H1 (cell line): ENCODE results near the gene POPDC3. TPM values are rescaled to one million over a fixed set of nuclear protein-coding genes. Genes with fewer than 3 reads are reported as not detected.

Experiments used
- CTCF ChIA-PET: fragments of 300-600 bp; sonication (Branson Sonifier 250); formaldehyde crosslinking; loops from one replicate; lab custom pipeline; 2021; ENCODE audit not compliant: partially characterized antibody; lab: Charles Lee
- POLR2A ChIA-PET: fragments of 300-600 bp; sonication (Branson Sonifier 250); formaldehyde crosslinking; loops from one replicate; lab custom pipeline; 2021; ENCODE audit warnings: inconsistent platforms; ENCODE audit not compliant: partially characterized antibody; lab: Charles Lee
- DNase-seq, 2 experiments: peaks; one replicate each; pipeline versions ENCODE4 v3.0.0 to v3.0.0-alpha.2; 2010 to 2022; ENCODE audit warnings: low spot score in 2 of 2, low read depth in 1 of 2, mixed read lengths in 1 of 2
- FAIRE-seq: peaks from 2 replicates; lab custom pipeline; 2011; peaks lifted over from hg19 to GRCh38; lab: Jason Lieb, UNC
- H2AFZ ChIP-seq: 2 replicates; pipeline ENCODE4 v1.8.1; 2012; ENCODE audit warnings: low read length, inconsistent platforms
- H2AK5ac ChIP-seq: 2 replicates; pipeline ENCODE4 v1.6.1; 2013; ENCODE audit warnings: low read depth, low read length
- H2BK120ac ChIP-seq: replicated peaks from 2 replicates; pipeline ENCODE3; 2013; ENCODE audit warnings: low read depth, low read length, inconsistent platforms
- H2BK12ac ChIP-seq: 2 replicates; pipeline ENCODE4 v1.6.1; 2013; ENCODE audit warnings: low read depth, low read length
- H2BK15ac ChIP-seq: 2 replicates; pipeline ENCODE4 v1.6.1; 2013; ENCODE audit warnings: low read length
- H2BK20ac ChIP-seq: 2 replicates; pipeline ENCODE4 v1.6.1; 2013; ENCODE audit warnings: low read length
- H2BK5ac ChIP-seq: 2 replicates; pipeline ENCODE4 v1.6.1; 2013; ENCODE audit warnings: low read depth, low read length
- H3K14ac ChIP-seq: 2 replicates; pipeline ENCODE4 v1.6.1; 2013; ENCODE audit warnings: inconsistent platforms; ENCODE audit not compliant: insufficient read length
- H3K18ac ChIP-seq: 2 replicates; pipeline ENCODE4 v1.6.1; 2013; ENCODE audit warnings: low read length; ENCODE audit errors: extremely low read depth
- H3K23ac ChIP-seq: 2 replicates; pipeline ENCODE4 v1.6.1; 2013; ENCODE audit warnings: inconsistent platforms; ENCODE audit not compliant: insufficient read length
- H3K23me2 ChIP-seq: 2 replicates; pipeline ENCODE4 v1.6.1; 2013; ENCODE audit warnings: low read depth, low read length
- H3K27ac ChIP-seq: 2 replicates; pipeline ENCODE4 v1.6.1; 2011; ENCODE audit warnings: low read depth, low read length, inconsistent platforms
- H3K27me3 ChIP-seq, 4 experiments: replicated peaks in 1 of 4; 1 replicate in 1 of 4; 2 replicates in 3 of 4; pipeline versions ENCODE4 v1.6.1 to v1.8.1; 2011 to 2013; ENCODE audit warnings: low read length in 3 of 4, mild to moderate bottlenecking in 3 of 4, inconsistent platforms in 2 of 4, mixed read lengths in 2 of 4, moderate library complexity in 1 of 4; ENCODE audit not compliant: control insufficient read depth in 3 of 4, insufficient read depth in 3 of 4; ENCODE audit errors: extremely low read depth in 1 of 4
- H3K36me3 ChIP-seq, 4 experiments: 2 replicates each; pipeline versions ENCODE4 v1.6.1 to v1.8.1; 2011 to 2013; ENCODE audit warnings: mild to moderate bottlenecking in 4 of 4, low read length in 3 of 4, moderate library complexity in 2 of 4, control low read depth in 1 of 4, inconsistent platforms in 1 of 4; ENCODE audit not compliant: insufficient read depth in 4 of 4, control insufficient read depth in 2 of 4
- H3K4ac ChIP-seq: replicated peaks from 2 replicates; pipeline ENCODE3; 2013; ENCODE audit warnings: low read length, low read depth, mixed read lengths, inconsistent platforms; ENCODE audit not compliant: insufficient read length
- H3K4me1 ChIP-seq, 4 experiments: replicated peaks in 1 of 4; 1 replicate in 1 of 4; 2 replicates in 3 of 4; pipeline versions ENCODE4 v1.6.1 to v1.8.1; 2011 to 2013; ENCODE audit warnings: low read length in 3 of 4, inconsistent platforms in 2 of 4, mixed read lengths in 1 of 4; ENCODE audit not compliant: insufficient read depth in 4 of 4, control insufficient read depth in 3 of 4
- H3K4me2 ChIP-seq, 2 experiments: 2 replicates each; pipeline versions ENCODE4 v1.6.1 to v1.8.1; 2011 to 2013; ENCODE audit warnings: low read depth in 2 of 2, low read length in 2 of 2, control low read depth in 1 of 2, inconsistent platforms in 1 of 2, mild to moderate bottlenecking in 1 of 2; ENCODE audit not compliant: insufficient read depth in 1 of 2
- H3K4me3 ChIP-seq, 4 experiments: fragments of 200-600, 300-600 bp in 1 of 4; sonication (generic), shearing (Covaris generic), sonication (Bioruptor Twin) in 1 of 4; 2 replicates each; pipeline versions ENCODE4 v1.5.1 to v1.8.1; 2011 to 2016; ENCODE audit warnings: low read length in 4 of 4, low read depth in 3 of 4, control low read depth in 2 of 4, inconsistent platforms in 2 of 4, mild to moderate bottlenecking in 2 of 4, mixed read lengths in 1 of 4, moderate library complexity in 1 of 4; ENCODE audit not compliant: insufficient read depth in 2 of 4; ENCODE audit errors: extremely low read depth in 1 of 4
- H3K56ac ChIP-seq: replicated peaks from 2 replicates; pipeline ENCODE3; 2013; ENCODE audit warnings: low read depth, mild to moderate bottlenecking, mixed read lengths, low read length, inconsistent platforms; ENCODE audit not compliant: insufficient read length
- H3K79me1 ChIP-seq: 2 replicates; pipeline ENCODE4 v1.6.1; 2013; ENCODE audit warnings: low read depth, low read length, control low read depth
- H3K79me2 ChIP-seq, 2 experiments: 2 replicates each; pipeline versions ENCODE4 v1.6.1 to v1.8.1; 2012 to 2013; ENCODE audit warnings: low read length in 2 of 2, mild to moderate bottlenecking in 2 of 2, inconsistent platforms in 1 of 2; ENCODE audit not compliant: insufficient read depth in 2 of 2, control insufficient read depth in 1 of 2
- H3K9ac ChIP-seq, 4 experiments: replicated peaks in 1 of 4; 1 replicate in 1 of 4; 2 replicates in 3 of 4; pipeline versions ENCODE4 v1.6.1 to v1.8.1; 2011 to 2013; ENCODE audit warnings: low read depth in 3 of 4, low read length in 3 of 4, control low read depth in 2 of 4, mild to moderate bottlenecking in 2 of 4, moderate library complexity in 2 of 4, inconsistent platforms in 1 of 4; ENCODE audit errors: extremely low read depth in 1 of 4
- H3K9me3 ChIP-seq, 2 experiments: 2 replicates each; pipeline versions ENCODE4 v1.6.1 to v1.8.1; 2012 to 2013; ENCODE audit warnings: mild to moderate bottlenecking in 2 of 2, moderate library complexity in 2 of 2, control low read depth in 1 of 2, inconsistent platforms in 1 of 2, low read depth in 1 of 2, low read length in 1 of 2, mixed read lengths in 1 of 2; ENCODE audit not compliant: insufficient read depth in 2 of 2
- H4K20me1 ChIP-seq, 2 experiments: replicated peaks in 1 of 2; 2 replicates each; pipeline versions ENCODE3 to v1.8.1; 2011 to 2013; ENCODE audit warnings: inconsistent platforms in 2 of 2, low read length in 2 of 2, mild to moderate bottlenecking in 1 of 2; ENCODE audit not compliant: insufficient read depth in 2 of 2, control insufficient read depth in 1 of 2
- H4K5ac ChIP-seq: 2 replicates; pipeline ENCODE4 v1.6.1; 2013; ENCODE audit warnings: low read length, low read depth, mixed read lengths, inconsistent platforms; ENCODE audit not compliant: insufficient read length
- H4K8ac ChIP-seq: 2 replicates; pipeline ENCODE4 v1.8.0; 2013; ENCODE audit warnings: mild to moderate bottlenecking, moderate library complexity, low read length, inconsistent platforms; ENCODE audit not compliant: insufficient read depth; ENCODE audit errors: extremely low read depth
- H4K91ac ChIP-seq: replicated peaks from 2 replicates; pipeline ENCODE3; 2013; ENCODE audit warnings: low read length, mixed read lengths, inconsistent platforms; ENCODE audit not compliant: insufficient read length
- BCL11A ChIP-seq, 2 experiments: IDR thresholded peaks; one replicate each; pipeline ENCODE4 v1.6.1; 2011; ENCODE audit warnings: low read depth in 2 of 2, low read length in 2 of 2, mild to moderate bottlenecking in 2 of 2
- CBX8 ChIP-seq: fragments of 300-800, 300-1000 bp; sonication (generic); IDR thresholded peaks from 2 replicates; pipeline ENCODE4 v1.7.1; 2016; ENCODE audit warnings: low read depth, low read length, borderline replicate concordance
- CTBP2 ChIP-seq: IDR thresholded peaks from 2 replicates; pipeline ENCODE4 v1.7.0; 2011; ENCODE audit warnings: borderline replicate concordance, mild to moderate bottlenecking, moderate library complexity, mixed read lengths, low read length; ENCODE audit not compliant: insufficient read depth, insufficient read length
- EZH2 ChIP-seq: fragments of 200-600 bp; sonication (generic); IDR thresholded peaks from 2 replicates; pipeline ENCODE4 v1.7.1; 2012; ENCODE audit warnings: low read depth, mild to moderate bottlenecking, moderate library complexity, low read length, inconsistent platforms; ENCODE audit not compliant: severe bottlenecking
- HDAC2 ChIP-seq, 2 experiments: fragments of 300-600 bp in 1 of 2; sonication (generic) in 1 of 2; IDR thresholded peaks; 2 replicates each; pipeline ENCODE4 v1.6.1; 2011 to 2012; ENCODE audit warnings: low read depth in 2 of 2, low read length in 2 of 2, mild to moderate bottlenecking in 2 of 2, moderate library complexity in 2 of 2, borderline replicate concordance in 1 of 2, inconsistent platforms in 1 of 2
- HDAC6 ChIP-seq: IDR thresholded peaks from one replicate; pipeline ENCODE4 v1.7.1; 2012; ENCODE audit warnings: low read depth, mild to moderate bottlenecking, inconsistent platforms, low read length, moderate library complexity
- MAFK ChIP-seq: IDR thresholded peaks from 2 replicates; pipeline ENCODE4 v1.6.1; 2012; ENCODE audit warnings: low read depth, mild to moderate bottlenecking, improper control_type of control experiment, low read length
- MAX ChIP-seq: IDR thresholded peaks from 2 replicates; pipeline ENCODE4 v1.6.1; 2012; ENCODE audit warnings: inconsistent platforms
- PHF8 ChIP-seq: fragments of 200-600 bp; sonication (generic); conservative IDR thresholded peaks from 2 replicates; pipeline ENCODE4 v1.7.1; 2012; ENCODE audit warnings: low read depth, mild to moderate bottlenecking, inconsistent platforms, low read length, moderate library complexity
- RFX5 ChIP-seq: IDR thresholded peaks from 2 replicates; pipeline ENCODE4 v1.6.1; 2011; ENCODE audit warnings: low read depth, low read length, improper control_type of control experiment, borderline replicate concordance
- SUZ12 ChIP-seq: fragments of 200-600 bp; sonication (generic); IDR thresholded peaks from 2 replicates; pipeline ENCODE4 v1.6.1; 2012; ENCODE audit warnings: mild to moderate bottlenecking, inconsistent platforms, low read length, moderate library complexity, mixed read lengths
- polyA plus RNA-seq, 7 experiments: library from polyadenylated mRNA; depleted of rRNA in 3 of 7; stranded (reverse) in 5 of 7; unstranded in 2 of 7; fragments of >200 nt in 5 of 7; fragments of 200-250 nt in 2 of 7; gene quantifications; 1 replicate in 5 of 7; 2 replicates in 1 of 7; 4 replicates in 1 of 7; pipeline versions ENCODE4 v1.2.1 to v1.2.3, GENCODE V29; 2011 to 2013; ENCODE audit warnings: missing spikeins in 2 of 7, mixed read lengths in 2 of 7
- total RNA-seq: library from RNA; stranded (reverse); fragmentation: NEBNext Ultra II Directional; extraction: Animal tissue kit (Norgen Biotek cat#: 25700); gene quantifications from 2 replicates; pipeline ENCODE4 v1.2.1, GENCODE V29; 2021
- TF ChIP-seq, protein P1 (sequence below): IDR thresholded peaks from 2 replicates; pipeline ENCODE4 v1.6.1; 2011; ENCODE audit warnings: low read depth, mild to moderate bottlenecking, low read length; ENCODE audit not compliant: insufficient read depth

Gene POPDC3
- total and polyA plus RNA-seq, 2 of the 8 experiments (the other 6 are each of a cell fraction or from before 2014, with no cell fraction given) = 3.7 to 6.5 TPM

DNA sequence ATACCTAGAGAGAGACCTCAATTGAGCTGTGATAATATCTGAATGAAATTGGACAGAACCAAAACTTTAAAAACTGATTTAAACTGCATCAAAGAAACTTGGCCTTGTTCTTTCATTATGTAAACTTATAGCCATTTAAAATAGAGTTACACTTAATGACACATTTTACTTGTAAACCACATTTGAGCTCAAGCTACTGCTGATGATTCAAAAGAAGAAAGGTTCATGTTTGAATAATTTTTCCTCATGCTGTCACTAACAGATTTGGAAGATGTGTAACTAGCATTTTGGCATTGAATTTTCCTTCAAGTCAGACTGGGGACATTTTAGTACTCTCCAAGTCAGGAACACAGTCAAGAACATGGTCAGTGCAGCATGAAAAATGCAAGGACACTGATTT lies 26.9 kb downstream of the POPDC3 start:
- no peak overlapping the region for H3K14ac ChIP-seq
- CTCF ChIA-PET = no interaction called here
- H3K4ac ChIP-seq = no peak overlapping the region
- no peak overlapping the region for H4K91ac ChIP-seq
- no peaks in the 10 kb centered on the region for H3K9me3 ChIP-seq
- no peak overlapping the region for H2BK12ac ChIP-seq
- H2BK20ac ChIP-seq = no peak overlapping the region
- H2BK15ac ChIP-seq = no peak overlapping the region
- H3K9ac ChIP-seq = no peak overlapping the region
- no peaks in the 10 kb centered on the region for H3K36me3 ChIP-seq
- H3K23ac ChIP-seq = no peak overlapping the region
- no peak overlapping the region for H2BK120ac ChIP-seq
- no peaks in the 10 kb centered on the region for H3K27me3 ChIP-seq
- DNase-seq = no peak
- no peaks in the 10 kb centered on the region for H3K79me1 ChIP-seq
- no peak overlapping the region for H3K4me3 ChIP-seq
- no peak overlapping the region for H3K4me2 ChIP-seq
- H3K79me2 ChIP-seq = no peaks in the 10 kb centered on the region
- no peaks in the 10 kb centered on the region for H4K20me1 ChIP-seq
- FAIRE-seq = no peak
- no peak overlapping the region for H3K18ac ChIP-seq
- no peak overlapping the region for H4K5ac ChIP-seq
- no peaks in the 10 kb centered on the region for H3K4me1 ChIP-seq
- no peak overlapping the region for H2AK5ac ChIP-seq
- POLR2A ChIA-PET = no interaction called here
- no peak overlapping the region for H4K8ac ChIP-seq
- no peak overlapping the region for H2AFZ ChIP-seq
- H3K56ac ChIP-seq = no peak overlapping the region
- no peak overlapping the region for H2BK5ac ChIP-seq
- H3K23me2 ChIP-seq = no peaks in the 10 kb centered on the region
- H3K27ac ChIP-seq = no peak overlapping the region
- TF ChIP-seq RFX5 (no peak), EZH2 (no peak), MAX (no peak), SUZ12 (no peak), HDAC6 (no peak), BCL11A (IDR thresholded peaks at IDR 0.05; ENCODE audit: low read depth in 2 of 2, low read length in 2 of 2) (no peak), HDAC2 (IDR thresholded peaks at IDR 0.05; ENCODE audit: borderline replicate concordance in 1 of 2, low read depth in 2 of 2, low read length in 2 of 2) (no peak), MAFK (no peak), CTBP2 (no peak), PHF8 (no peak), CBX8 (no peak)
- TF ChIP-seq, protein P1, sequence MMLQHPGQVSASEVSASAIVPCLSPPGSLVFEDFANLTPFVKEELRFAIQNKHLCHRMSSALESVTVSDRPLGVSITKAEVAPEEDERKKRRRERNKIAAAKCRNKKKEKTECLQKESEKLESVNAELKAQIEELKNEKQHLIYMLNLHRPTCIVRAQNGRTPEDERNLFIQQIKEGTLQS = no peak
